ENCODE results near the gene CPZ. TPM values are rescaled to one million over a fixed set of nuclear protein-coding genes. Genes with fewer than 3 reads are reported as not detected.

Gene CPZ
- total RNA-seq, 4 donors from 2014 or later = 0.42 to 2.7 (median 2.2) TPM

GRCh38 chr4:8641931-8642650 lies 49.5 kb downstream of the CPZ start:
- 83% methylated on average over 10 of the region's 16 CpGs for WGBS
- no peak overlapping the region for H3K4me3 ChIP-seq
- no peaks in the 10 kb centered on the region for H3K4me1 ChIP-seq
- H3K9me3 ChIP-seq = no peaks in the 10 kb centered on the region
- peaks cover 0 to 44% (median 4%) of the 10 kb centered on the region in 4 donors for H3K27me3 ChIP-seq
- H3K36me3 ChIP-seq = no peaks in the 10 kb centered on the region
- TF ChIP-seq POLR2AphosphoS5 (IDR thresholded peaks at IDR 0.05) (no peak), EP300 (IDR thresholded peaks at IDR 0.05) (no peak), POLR2A (IDR thresholded peaks at IDR 0.05; ENCODE audit: low read depth) (no peak), CTCF (IDR thresholded peaks at IDR 0.05) (no peak)
- H3K27ac ChIP-seq (replicated peaks in 1 of 4) = no peak overlapping the region
- intact Hi-C loops (cut with DNase I) = no loop called here
- DNase-seq (ENCODE audit: extremely low spot score) = no peak

GRCh38 chr4:8642651-8643321 lies 50.2 kb downstream of the CPZ start:
- no peaks in the 10 kb centered on the region for H3K9me3 ChIP-seq
- no peak for DNase-seq (ENCODE audit: extremely low spot score)
- no peak overlapping the region for H3K4me3 ChIP-seq
- no peaks in the 10 kb centered on the region for H3K4me1 ChIP-seq
- no peaks in the 10 kb centered on the region for H3K36me3 ChIP-seq
- TF ChIP-seq POLR2AphosphoS5 (IDR thresholded peaks at IDR 0.05) (no peak), POLR2A (IDR thresholded peaks at IDR 0.05; ENCODE audit: low read depth) (no peak), EP300 (IDR thresholded peaks at IDR 0.05) (no peak), CTCF (IDR thresholded peaks at IDR 0.05) (no peak)
- H3K27me3 ChIP-seq = peaks cover 0 to 43% (median under 1%) of the 10 kb centered on the region in 4 donors
- intact Hi-C loops (cut with DNase I) = no loop called here
- no peak overlapping the region for H3K27ac ChIP-seq (replicated peaks in 1 of 4)
- WGBS = 80% methylated on average over 12 of the region's 12 CpGs

- WGBS = 56% methylated on average over 2 of the region's 6 CpGs
- Histone ChIP-seq H3K4me1 (no peaks in the 10 kb centered on the region), H3K27me3 (peaks cover 0 to 44% (median 0%) of the 10 kb centered on the region in 4 donors), H3K36me3 (no peaks in the 10 kb centered on the region), H3K9me3 (no peaks in the 10 kb centered on the region), H3K27ac (replicated peaks in 1 of 4) (no peak overlapping the region), H3K4me3 (no peak overlapping the region)
- no peak for TF ChIP-seq POLR2A (IDR thresholded peaks at IDR 0.05; ENCODE audit: low read depth)
- no peak for TF ChIP-seq EP300 (IDR thresholded peaks at IDR 0.05)
- TF ChIP-seq POLR2AphosphoS5 (IDR thresholded peaks at IDR 0.05) = no peak
- TF ChIP-seq CTCF (IDR thresholded peaks at IDR 0.05) = no peak
- DNase-seq (ENCODE audit: extremely low spot score) = no peak
- intact Hi-C loops (cut with DNase I) = no loop called here
These were observed 50.9 kb downstream of the CPZ start for GRCh38 chr4:8643441-8643840.

GRCh38 chr4:8643986-8644385 lies 51.4 kb downstream of the CPZ start:
- H3K27ac ChIP-seq (replicated peaks in 1 of 4) = no peak overlapping the region
- DNase-seq (ENCODE audit: extremely low spot score) = no peak
- H3K36me3 ChIP-seq = no peaks in the 10 kb centered on the region
- WGBS = 85% methylated on average over 18 of the region's 22 CpGs
- no peak overlapping the region for H3K4me3 ChIP-seq
- H3K27me3 ChIP-seq = peaks cover 0 to 46% (median 0%) of the 10 kb centered on the region in 4 donors
- intact Hi-C loops (cut with DNase I) = no loop called here
- no peaks in the 10 kb centered on the region for H3K4me1 ChIP-seq
- no peaks in the 10 kb centered on the region for H3K9me3 ChIP-seq
- no peak for TF ChIP-seq POLR2AphosphoS5 (IDR thresholded peaks at IDR 0.05)
- TF ChIP-seq CTCF (IDR thresholded peaks at IDR 0.05) = no peak
- no peak for TF ChIP-seq POLR2A (IDR thresholded peaks at IDR 0.05; ENCODE audit: low read depth)
- no peak for TF ChIP-seq EP300 (IDR thresholded peaks at IDR 0.05)
